HG03521 (cell line): ENCODE data around the gene GAK.
"Not testable (repeated sequence)": the region's sequence is repeated elsewhere in the genome, so short reads cannot be mapped to it uniquely, and the experiment has no call there.

Experiments used
- ATAC-seq: cut with Tn5 transposase; IDR thresholded peaks from one replicate; pipeline ENCODE4 v1.9.1; 2021; ENCODE audit warnings: mild to moderate bottlenecking, moderate library complexity; ENCODE audit not compliant: unreplicated experiment

The GAK gene

GRCh38 chr4:929096-929765, 2.9 kb downstream of the GAK start:
- no peak for ATAC-seq

GRCh38 chr4:927566-927965, 4.5 kb downstream of the GAK start:
- not testable (repeated sequence) for ATAC-seq

- ATAC-seq: no peak
Measured at GRCh38 chr4:926538-926937, 5.6 kb downstream of the GAK start.

GRCh38 chr4:925771-926500, 6.2 kb downstream of the GAK start:
- ATAC-seq: no peak

GRCh38 chr4:925171-925570, 6.9 kb downstream of the GAK start:
- ATAC-seq: no peak

- peak; percentile 32 for ATAC-seq
Measured at GRCh38 chr4:924107-925096, 7.7 kb downstream of the GAK start.

- ATAC-seq: peak; percentile 54
Measured at GRCh38 chr4:921830-922331, 10.2 kb downstream of the GAK start.

- ATAC-seq: not testable (repeated sequence)
Measured at GRCh38 chr4:919004-919680, 13.0 kb downstream of the GAK start.

GRCh38 chr4:918591-918990, 13.5 kb downstream of the GAK start:
- not testable (repeated sequence) for ATAC-seq

GRCh38 chr4:917992-918391, 14.1 kb downstream of the GAK start:
- no peak for ATAC-seq

- ATAC-seq: no peak
Measured at GRCh38 chr4:917466-917865, 14.7 kb downstream of the GAK start.

- ATAC-seq: no peak
Measured at GRCh38 chr4:915595-915994, 16.5 kb downstream of the GAK start.

- no peak for ATAC-seq
Measured at GRCh38 chr4:915041-915474, 17.1 kb downstream of the GAK start.

- no peak for ATAC-seq
Measured at GRCh38 chr4:914531-914930, 17.6 kb downstream of the GAK start.

GRCh38 chr4:913280-913618, 18.9 kb downstream of the GAK start:
- no peak for ATAC-seq

- no peak for ATAC-seq
Measured at GRCh38 chr4:912548-913279, 19.4 kb downstream of the GAK start.

- ATAC-seq: no peak
Measured at GRCh38 chr4:911871-912490, 20.1 kb downstream of the GAK start.

GRCh38 chr4:911221-911751, 20.8 kb downstream of the GAK start:
- no peak for ATAC-seq

- ATAC-seq: no peak
Measured at GRCh38 chr4:910366-911091, 21.6 kb downstream of the GAK start.
